TTC549 (cell line): Measurements from ENCODE around the gene ABLIM2.

Source experiments
- FAIRE-seq: peaks from 2 replicates; lab custom pipeline; 2012; peaks lifted over from hg19 to GRCh38; lab: Jason Lieb, UNC

The ABLIM2 gene

DNA sequence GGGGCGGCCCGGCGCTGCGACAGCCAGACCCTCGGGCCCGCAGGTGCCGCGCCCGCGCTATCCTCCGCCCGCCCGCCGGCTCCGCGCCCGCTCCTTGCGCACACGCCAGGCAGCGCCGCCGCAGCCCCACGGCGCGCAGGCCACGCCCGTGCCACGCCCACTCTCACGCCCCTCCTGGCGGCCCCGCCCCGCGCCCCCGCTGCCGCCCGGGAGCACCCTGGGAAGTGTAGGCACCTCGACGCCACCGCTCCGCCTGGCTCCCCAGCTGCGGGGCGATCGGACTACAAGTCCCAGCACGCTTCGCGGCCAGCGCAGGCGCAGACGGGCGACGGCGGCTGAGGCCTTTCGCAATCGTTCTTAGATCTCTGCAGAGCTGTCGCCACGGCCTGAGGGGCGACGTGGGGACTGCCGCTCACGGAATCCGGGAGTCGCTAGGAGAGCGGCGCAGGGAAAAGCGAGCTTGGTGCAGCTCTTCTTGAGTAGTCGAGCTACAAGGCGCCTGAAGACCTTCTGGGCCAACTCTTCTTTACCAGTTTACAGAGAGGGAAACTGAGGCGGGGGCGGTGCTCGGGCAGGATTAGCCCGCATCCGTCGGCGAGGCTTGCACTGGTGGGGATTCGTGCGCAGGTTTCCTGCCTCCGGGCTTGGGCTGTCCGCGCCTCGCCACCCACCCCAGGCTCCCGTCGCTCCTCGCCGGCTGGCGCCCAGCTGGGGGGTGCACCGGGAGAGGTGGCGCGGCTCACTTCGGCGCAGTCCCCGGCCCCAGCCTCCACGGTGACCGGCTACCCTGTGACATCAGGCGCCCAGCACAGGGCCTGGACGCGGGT, at the start of gene ABLIM2:
TSS of gene ABLIM2 (minus strand) at position 104 of the 827 bp plus-strand sequence. CDS start 124 bp downstream, outside the sequence.
- no peak for FAIRE-seq

DNA sequence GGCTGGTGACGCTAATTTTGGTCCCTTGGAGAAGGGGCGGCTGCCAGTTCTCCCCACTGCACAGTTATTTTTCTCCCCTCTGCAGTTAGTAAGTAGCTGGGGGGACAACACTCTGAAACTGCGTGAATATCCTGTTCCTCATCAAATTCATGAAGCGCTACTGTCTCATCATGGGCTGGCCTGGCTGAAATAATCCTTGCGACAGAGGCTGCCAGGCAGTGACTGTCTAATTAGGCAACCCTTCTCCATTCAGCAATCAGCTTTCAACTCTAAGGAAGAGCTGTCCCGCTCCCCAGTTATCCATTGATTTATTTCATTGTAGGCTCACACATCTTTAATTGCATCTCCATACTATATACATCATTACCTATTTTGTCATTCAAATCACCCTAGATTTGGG, 48.7 kb upstream of the ABLIM2 start:
- FAIRE-seq = no peak

- no peak for FAIRE-seq
These were observed 47.4 kb upstream of the ABLIM2 start for GRCh38 chr4:8205749-8206611.

DNA sequence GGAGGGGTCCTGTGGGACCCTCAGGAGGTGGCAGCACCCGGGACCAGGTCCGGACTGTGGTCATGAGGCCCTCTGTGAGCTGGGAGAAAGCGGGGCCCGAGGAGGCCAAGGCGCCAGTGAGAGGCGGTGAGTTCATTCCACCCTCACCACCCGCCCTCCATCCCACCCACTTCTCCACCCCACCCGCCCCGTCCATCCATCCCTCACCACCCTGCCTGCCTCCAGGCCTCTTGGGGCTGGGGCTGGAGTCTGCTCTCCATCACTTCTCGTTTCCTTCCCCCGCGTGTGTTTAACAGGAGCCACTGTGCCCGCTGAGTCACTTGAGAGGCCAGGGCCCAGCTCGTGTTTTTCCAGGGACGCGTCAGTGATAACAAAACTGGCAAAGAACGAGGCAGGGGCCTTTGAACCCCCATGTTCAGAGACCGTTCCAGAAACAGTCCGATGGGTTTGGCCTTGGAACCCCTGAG, 46.7 kb upstream of the ABLIM2 start:
- no peak for FAIRE-seq

DNA sequence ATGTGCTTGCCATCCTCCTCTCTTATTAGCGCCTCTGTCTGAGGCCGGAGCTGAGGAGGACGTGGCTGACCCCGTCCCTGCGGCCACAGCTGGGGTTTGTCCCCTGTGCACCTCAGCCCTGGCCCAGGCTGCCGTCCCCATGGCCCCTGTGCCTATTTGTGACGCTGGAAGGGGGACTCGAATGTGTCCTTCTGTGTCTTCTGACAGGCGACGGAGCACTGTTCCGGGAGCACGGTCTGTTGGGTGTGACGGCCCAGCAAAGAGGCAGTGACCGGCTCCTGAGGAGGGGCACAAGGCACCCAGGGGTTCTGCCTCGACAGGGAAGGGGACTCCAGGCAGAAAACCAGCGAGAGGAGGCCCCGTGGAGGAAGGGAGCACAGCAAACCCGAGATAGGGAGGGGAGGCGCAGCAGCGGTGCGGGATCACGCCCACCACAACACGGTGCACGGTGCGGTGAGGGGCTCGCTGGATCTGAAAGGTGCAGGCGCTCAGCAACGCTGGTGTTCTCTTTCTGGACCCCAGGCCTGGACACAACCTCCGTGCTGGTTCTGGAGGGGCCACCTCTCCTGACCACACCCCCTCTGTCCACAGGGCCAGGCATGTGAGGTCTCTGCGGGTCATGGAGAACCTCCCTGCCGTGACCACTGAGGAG, 46.1 kb upstream of the ABLIM2 start:
- no peak for FAIRE-seq

DNA sequence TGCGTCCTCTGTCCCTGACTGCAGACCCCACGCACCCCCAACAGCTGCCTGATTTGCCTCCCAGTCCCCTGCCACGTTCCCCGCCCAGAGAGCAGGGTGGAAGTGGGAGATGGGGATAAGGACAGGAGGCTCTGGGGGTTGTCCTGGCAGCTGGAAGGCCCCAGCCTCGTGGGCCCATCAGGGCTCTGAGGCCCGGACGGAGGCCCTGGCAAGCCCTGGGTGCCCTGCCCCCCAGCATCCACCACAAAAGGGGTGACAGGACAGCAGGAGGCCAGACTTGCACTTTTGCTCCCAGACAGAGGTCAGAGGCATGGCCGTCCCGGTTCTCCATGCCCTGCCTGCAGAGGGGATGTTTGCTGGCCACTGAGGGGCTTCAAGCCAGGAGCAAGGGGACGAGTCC, 45.2 kb upstream of the ABLIM2 start:
- FAIRE-seq = no peak

DNA sequence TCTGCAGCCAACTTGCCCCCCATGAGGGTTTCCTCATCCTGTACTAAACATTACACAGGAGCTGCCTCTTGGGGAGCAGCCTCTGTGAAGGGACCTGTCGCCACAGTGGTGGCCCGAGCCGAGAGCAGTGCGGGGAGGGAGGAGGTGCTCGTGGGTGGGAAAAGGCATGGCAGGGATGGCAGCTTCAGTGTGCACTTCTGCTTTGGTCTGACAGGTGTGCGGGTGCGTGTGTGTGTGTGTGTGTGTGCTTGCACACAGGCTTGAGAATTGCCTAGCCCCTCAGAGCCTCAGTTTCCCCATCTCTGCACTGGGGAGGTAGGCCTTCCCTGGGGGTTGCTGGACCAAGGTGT, 44.4 kb upstream of the ABLIM2 start:
- FAIRE-seq = no peak

DNA sequence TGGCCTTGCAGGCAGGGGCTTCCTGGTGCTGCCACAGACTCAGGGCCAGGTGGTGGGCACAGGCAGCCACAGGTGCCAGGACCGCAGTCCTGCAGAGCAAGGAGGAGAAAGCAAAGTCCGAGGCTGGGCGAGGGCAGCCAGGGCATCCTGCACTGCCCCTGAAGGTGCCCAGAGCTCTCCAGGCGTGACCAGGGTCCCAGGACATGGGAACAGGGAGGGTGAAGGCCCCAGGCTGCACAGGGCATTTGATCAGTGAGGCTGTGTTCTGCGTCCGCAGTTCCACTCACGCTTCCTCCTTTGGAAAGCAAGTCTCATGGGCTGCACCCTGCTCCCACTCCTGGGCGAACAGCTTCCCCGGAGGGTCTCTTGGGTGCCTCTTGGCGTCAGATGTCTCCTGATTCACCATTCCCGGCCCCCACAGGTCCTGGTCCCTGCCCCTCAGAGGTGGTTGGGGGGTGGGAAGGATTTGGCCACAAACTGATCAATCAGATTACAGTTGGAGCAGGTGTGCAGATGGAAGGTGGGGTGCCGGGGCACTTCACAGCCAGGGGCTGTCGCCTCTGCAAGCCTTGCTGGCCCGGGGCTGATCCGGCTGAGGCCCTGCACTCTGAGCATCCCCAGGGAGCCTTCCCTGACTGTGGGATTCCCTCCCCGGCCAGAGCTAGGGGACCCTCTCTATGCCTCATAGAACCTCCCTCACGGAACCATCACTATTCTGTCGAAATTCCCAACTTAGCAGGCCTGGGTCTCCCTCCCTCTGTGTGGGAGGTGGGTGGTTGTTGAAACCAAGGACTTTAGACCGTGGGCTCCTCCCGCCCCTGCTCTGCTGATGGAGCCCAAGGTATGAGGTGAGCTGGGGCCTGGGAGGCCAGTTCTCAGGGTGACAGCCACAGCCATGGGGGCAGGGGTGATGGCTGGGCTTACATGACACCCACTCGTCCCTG, 43.8 kb upstream of the ABLIM2 start:
- no peak for FAIRE-seq

DNA sequence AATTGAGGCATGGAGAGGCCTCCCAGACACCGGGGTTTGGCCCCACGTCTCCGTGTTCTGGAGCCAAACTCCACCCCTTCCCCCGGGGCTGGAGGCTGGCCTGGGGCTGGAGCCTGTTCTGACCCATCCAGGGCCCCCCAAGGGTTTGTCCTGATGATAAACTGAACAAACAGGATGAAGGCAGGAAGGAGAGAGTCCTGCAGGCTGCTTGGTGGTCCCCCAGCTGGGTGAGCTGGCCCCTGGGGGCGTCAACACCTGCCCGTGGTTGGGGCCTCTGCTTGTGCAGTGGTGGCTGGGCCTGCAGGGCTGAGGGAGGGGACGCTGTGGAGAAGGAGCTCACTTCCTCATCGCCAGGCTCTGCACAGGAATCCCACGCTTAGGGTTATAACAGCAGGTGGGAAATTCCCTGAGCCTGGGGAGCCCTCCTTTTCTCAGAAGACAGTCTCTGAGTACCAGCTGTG, 42.7 kb upstream of the ABLIM2 start:
- FAIRE-seq = no peak

DNA sequence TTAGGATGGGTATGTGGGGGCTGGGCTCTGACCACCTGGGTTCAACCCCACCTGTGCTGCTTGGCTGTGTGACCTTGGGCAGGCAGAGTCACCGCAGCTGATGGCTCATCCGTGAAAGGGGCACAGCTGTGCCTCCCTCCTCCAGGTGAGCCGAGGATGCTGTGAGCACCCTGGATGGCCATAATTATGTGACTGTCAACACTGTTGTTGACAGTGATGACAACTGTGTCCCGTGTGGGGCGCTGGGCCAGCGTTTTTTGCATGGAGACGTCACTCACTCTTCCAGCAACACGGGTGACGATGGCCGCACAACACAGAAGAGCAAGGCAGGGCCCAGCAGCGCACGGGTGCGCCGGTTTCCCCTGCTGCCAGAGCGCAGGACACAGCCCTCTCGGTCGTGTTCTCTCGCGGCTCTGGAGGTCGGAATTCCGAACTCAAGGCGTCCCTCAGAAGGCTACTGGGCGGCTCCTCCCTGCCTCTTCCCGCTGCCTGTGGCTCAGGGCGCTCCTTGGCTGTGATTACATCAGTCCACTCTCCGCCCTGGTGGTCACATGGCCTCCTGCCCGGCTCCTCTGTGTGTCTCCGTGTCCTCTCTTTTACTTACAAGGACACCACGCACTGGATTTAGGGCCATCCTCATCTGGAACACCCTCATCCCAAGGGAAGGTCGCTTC, 41.8 kb upstream of the ABLIM2 start:
- FAIRE-seq = no peak

DNA sequence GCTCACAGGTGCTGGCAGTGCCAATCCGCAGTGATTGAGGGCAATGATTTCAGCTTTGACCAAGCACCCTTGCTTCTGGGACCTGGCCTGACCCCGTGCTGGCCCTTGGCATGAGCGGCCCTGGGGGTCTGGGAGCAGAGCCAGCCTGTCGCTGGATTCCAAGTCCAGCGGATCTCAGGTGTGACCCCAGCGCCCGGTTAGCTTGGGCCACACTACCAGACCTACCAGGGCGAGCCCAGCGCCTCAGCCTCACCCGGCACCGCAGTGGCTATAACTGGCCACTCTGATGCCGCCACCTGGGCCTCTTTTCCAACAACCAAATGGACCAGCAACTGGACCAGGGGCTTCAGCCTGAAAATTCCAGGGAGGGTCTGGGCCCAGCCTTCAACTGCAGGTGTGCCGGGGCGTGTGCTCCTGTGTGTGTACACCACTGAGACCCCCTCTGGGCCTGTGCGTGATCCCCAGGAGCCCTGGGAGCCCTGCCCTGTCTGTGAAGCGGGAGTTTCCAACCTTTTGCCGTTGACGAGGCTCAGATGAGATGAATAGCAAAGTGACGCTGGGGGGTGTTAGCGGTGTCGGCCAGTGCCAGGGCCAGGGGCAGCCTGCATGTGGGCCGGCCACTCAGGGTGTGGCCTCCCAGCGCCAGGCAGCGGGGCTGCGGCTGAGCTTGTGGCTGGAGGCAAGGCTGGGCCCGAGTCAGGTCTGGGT, 41.1 kb upstream of the ABLIM2 start:
- no peak for FAIRE-seq

DNA sequence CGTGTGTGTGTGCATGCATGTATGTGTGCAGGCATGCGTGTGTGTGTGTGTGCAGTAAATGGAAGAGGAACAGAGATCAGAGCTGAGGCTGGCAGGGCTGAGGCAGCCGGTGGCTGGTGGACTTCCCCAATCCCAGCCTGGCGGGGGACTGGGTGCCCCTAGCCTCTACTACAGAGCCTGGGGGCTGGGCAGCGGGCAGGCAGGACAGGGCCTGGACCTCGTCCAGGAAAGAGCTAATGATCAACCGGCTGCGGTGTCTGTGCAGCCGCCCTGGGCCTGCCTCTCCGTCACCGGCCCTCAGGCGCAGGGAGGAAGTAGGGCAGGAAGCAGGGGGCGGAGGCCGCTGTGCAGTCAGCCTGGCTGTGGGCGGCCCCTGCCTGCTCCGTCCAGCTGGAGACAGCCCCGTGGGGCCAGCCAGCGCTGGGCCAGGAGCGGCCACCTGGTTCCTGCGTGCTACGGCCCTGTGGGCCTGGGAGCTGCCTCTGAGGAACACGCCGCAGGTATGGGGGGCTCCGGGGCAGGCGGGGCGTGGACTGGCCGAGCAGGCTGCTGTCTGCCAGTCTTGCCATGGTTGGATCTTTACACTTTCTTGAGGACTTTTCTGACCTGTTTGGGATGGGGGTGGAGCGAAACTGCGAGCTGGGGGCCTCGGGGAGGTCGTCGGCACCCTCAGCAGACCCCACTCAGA, 40.4 kb upstream of the ABLIM2 start, which contains the start of gene SH3TC1:
TSS of gene SH3TC1 (plus strand) at position 385 of the 688 bp plus-strand sequence. CDS start 5,905 bp downstream, outside the sequence.
- FAIRE-seq = no peak

DNA sequence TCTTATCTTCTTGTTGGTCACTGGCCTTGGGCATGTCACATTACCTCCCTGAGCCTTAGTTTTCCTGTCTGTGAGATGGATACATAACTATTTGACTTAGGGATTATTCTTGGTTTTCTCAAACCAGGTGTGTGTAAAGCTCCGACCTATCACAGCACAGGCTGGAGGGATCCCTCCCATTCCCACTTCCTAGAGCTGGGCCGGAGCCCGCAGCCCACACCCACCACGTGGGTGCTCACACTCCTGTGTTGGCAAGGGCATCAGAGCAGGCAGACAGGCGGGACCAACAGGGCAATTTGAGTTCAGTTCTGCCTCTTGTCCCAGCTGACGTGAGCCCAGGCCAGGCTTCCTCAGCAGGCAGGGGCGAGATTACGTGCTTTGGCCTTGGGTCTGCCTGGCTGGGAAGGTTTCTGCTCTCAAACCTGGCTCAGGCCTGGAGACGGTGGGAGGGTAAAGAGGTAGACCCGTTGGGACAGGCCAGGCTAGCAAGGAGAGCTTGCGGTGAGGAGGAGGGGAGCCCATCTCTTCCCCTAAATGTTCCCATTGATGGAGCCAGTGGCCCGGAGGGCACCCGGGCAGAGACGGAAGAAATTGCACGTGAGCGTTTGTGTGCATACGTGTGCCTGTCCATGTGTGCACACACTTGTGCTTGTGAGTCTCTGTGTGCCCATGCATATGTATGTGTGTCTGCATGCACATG, 39.7 kb upstream of the ABLIM2 start:
- FAIRE-seq = no peak

GRCh38 chr4:8197521-8197920, 38.9 kb upstream of the ABLIM2 start:
- FAIRE-seq = no peak

GRCh38 chr4:8195841-8196458, 37.3 kb upstream of the ABLIM2 start:
- FAIRE-seq = no peak

- FAIRE-seq = no peak
These were observed 36.8 kb upstream of the ABLIM2 start for GRCh38 chr4:8195431-8195830.

GRCh38 chr4:8194306-8195242, 36.0 kb upstream of the ABLIM2 start:
- FAIRE-seq = no peak
